M059J (cell line): ENCODE data around the gene DAZL. TPM values are rescaled to one million over a fixed set of nuclear protein-coding genes. Genes with fewer than 3 reads are reported as not detected.

Source experiments
- DNase-seq: peaks from one replicate; pipeline ENCODE4 v3.0.0-alpha.2; 2012; ENCODE audit warnings: low read depth
- total RNA-seq: library from RNA; depleted of rRNA; stranded (reverse); fragments of >200 nt; shearing (Covaris generic); gene quantifications from 2 replicates; pipeline ENCODE4 v1.2.3, GENCODE V29; 2014

DAZL gene
- total RNA-seq, 1 experiment from 2014 or later: not detected

DNA sequence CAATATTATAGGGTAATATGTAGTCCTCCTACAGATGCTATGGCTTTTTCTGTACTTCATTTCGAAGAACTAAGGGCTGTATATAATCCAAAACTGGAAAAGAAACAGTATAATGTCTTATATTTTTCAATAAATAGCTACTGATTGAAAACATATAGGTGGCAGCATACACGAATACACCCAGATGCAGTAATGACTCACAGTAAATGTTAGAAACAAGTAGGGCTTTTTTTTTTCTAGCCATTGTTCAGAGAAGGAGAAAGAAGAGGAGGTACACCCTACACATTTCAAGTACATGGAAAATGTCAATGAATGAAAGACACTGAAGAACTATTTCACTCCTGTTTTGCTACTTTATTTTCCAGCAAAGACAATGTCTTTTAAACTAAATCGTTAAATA, 9.4 kb downstream of the DAZL start:
- no peak for DNase-seq

DNA sequence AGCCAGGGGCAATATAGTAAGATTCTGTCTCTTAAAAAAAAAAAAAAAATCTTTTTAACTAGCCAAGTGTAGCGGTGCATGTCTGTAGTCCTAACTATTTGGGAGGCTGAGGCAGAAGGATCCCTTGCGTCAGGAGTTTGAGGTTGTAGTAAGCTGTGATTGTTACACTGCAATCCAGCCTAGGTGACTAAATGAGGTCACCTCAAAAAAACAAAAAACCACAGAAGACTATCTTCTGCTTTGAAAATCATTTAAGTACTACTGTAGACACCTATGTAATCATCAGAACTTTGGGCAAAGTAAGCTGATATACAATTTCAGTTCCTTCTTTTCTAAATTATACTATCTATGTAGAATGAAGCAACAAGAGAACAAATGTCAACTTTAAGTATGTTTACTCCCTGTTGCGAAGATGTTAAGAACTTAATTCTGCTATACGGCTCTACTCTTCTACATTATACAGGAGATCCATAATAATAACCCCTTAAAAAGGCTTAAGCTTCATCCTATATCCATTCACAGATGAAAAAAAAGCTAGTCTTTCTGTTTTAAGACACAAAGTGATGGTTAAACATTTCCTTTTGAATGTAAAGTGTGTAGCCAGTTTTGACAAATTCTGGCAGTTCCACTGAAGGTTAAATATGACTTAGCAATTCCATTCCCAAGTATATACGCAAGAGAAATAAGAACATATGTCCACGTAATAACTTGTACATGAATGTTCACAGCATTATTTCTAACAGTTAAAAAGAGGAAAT, 15.2 kb downstream of the DAZL start:
- DNase-seq: no peak

DNA sequence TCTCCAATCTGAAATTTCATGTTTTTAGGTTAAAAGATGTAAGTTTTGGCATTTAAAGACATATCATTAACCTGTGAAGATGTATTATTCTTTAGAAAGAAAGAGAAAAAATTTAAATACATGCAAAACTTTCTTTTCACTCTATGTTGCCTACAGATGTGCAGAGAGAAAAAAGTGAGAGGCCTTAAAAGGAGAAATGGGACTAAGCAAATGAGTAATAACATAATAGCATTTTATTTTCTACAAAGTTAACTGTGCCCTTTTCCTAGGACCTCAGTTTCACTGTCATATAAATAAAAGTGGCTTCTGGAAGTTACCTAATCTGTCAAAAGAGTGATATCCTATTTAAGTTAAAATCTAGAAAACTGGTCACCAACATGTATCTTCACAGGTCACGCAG, 16.1 kb downstream of the DAZL start:
- no peak for DNase-seq

- no peak for DNase-seq
These were observed 17.6 kb downstream of the DAZL start for GRCh38 chr3:16587681-16588060.

DNA sequence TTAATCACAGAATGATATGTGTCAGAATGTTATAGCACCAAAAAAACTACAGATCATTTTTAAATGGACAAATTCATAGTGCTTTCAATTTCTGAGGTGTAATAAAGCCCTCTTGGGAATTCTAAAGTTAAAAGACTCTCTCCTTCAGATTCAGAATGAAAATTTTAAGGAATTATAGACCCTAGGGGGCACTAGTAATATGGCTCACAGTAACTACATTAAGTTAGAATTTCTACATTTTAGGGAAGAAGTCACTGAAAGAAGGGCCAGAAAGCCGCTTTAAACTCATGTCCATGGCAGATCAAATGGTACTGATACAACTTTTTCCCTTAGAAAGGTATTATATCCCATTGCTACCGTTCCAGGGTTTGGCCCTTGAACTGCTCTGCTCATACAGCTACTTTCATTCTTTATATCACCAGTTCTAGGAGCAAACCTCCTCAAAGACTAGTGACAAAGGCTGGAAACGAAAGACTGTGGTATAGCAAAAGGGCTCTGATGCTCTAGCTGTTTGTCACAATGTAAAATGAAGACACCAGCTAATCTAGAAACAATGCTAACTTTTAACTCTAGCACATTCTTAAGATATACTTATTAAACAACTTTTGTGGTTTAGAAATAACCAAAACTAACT, 18.1 kb downstream of the DAZL start:
- peak; percentile 2 for DNase-seq

DNA sequence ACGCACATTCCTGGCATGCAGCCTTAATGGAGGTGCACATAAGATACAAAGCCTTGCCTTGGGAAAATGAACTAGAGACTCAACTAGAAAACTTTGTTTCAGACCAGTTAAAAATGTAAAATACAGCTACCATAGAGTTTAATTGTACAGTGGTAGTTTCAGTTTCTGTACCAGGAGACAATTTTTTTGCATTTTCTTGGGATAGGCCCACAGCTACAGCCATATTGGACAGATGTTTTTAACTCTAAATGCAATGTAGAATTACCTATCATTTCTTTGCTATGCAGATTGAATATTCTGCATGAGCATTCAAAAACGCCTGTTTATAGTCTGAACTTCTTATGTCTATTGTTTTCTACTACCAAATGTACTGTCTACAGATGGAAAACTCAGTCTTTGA, 20.3 kb downstream of the DAZL start:
- no peak for DNase-seq

- DNase-seq: peak; percentile 62
These were observed 21.7 kb downstream of the DAZL start for GRCh38 chr3:16583551-16583950.

- no peak for DNase-seq
These were observed 35.1 kb downstream of the DAZL start for GRCh38 chr3:16570113-16570512.

GRCh38 chr3:16568532-16568931, 36.7 kb downstream of the DAZL start:
- no peak for DNase-seq

DNA sequence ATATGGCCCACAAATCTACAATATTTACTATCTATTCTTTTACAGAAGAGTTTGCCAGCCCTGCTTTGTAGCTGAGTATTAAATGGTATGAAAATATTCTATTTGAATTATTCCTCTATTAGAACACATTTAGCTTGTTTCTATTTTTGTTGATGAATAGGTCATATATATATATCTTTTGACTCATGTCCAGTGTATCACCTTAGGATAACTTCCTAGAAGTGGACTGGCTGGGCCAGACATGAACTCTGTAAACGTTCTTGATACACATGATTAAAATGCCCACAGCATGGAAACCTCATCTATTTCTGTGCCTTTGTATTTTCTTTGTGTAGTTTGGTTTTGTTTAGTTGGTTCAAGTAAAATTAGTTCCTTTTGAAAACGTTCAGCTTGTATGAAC, 37.1 kb downstream of the DAZL start:
- DNase-seq: no peak

- no peak for DNase-seq
These were observed 45.4 kb downstream of the DAZL start for GRCh38 chr3:16559653-16560365.

GRCh38 chr3:16554126-16554525, 51.1 kb downstream of the DAZL start:
- DNase-seq: no peak

GRCh38 chr3:16552757-16553156, 52.5 kb downstream of the DAZL start:
- DNase-seq: no peak

DNA sequence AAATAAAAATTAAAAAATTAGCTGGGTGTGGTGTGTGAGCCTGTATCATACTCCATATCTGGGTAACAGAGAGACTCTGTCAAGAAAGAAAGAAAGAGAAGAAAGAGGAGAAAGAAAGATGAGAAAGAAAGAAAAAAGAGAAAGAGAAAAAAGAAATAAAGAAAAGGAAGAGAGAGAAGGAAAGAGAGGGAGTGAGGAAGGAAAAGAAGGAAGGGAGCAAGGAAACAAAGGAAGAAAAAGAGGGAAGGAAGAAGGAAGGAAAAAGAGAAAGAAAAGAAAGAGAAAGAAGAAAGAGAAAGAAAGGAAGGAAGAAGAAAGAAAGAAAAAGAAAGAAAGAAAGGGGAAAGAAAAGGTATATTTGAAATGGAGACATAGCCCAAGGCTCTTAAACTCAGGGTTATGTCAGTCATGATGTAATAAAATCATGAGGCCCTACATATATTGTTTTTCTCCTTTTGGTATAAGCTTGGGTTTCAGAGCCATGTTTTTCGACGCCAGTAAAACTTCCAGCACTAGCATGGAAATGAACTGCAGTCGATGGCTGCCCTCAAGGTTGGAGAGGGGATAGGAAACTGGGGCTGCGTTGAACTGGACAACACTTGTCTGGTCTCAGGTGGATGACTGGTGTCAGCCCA, 53.8 kb downstream of the DAZL start:
- no peak for DNase-seq

DNA sequence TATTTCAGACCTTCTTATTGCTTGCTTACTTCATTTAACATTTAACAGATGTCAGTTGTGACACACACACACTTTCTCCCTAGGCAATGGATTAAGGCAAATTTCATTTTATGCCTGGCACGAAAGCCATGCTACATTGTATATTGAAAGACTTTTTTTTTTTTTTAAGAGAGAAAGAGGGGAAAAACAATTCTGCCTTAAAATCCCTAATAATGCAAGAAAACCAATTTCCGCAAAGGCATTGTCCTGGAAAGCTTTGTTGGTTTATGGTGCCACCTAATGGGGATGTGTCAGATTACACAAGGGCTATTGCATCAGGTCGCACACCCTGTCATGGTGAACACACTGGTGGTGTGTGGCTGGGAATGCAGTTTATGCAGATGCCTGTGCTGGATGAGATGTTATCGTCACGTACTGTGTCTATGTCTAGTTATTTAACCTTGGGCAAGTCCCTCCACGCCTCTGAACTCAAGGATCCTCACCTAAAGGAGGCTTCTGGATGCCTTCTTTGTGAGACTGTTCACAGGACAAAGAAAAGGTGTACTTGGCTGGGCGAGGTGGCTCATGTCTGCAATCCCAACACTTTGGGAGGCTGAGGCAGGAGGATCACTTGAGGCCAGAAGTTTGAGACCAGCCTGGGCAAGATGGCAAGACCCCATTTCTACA, 54.4 kb downstream of the DAZL start:
- DNase-seq: peak; percentile 71

DNA sequence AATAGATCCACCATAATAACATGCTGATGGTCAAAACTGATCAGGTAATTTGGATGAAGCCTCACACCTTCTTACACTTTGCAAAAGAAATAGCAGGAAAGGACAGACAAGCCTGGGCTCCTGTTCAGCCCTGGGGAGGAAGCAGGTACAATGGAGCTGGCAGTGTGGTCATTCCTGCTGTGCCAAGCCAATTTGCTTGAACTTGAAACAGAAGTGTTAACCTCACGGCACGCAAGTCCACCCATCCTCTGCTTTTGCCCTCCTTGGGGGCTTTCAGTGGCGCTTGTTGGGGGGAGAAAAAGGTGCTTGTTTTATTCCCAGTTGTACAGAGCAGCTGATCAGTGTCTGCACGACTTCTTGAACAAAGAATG, 54.9 kb downstream of the DAZL start:
- no peak for DNase-seq

GRCh38 chr3:16548721-16549120, 56.5 kb downstream of the DAZL start:
- DNase-seq: peak; percentile 79

DNA sequence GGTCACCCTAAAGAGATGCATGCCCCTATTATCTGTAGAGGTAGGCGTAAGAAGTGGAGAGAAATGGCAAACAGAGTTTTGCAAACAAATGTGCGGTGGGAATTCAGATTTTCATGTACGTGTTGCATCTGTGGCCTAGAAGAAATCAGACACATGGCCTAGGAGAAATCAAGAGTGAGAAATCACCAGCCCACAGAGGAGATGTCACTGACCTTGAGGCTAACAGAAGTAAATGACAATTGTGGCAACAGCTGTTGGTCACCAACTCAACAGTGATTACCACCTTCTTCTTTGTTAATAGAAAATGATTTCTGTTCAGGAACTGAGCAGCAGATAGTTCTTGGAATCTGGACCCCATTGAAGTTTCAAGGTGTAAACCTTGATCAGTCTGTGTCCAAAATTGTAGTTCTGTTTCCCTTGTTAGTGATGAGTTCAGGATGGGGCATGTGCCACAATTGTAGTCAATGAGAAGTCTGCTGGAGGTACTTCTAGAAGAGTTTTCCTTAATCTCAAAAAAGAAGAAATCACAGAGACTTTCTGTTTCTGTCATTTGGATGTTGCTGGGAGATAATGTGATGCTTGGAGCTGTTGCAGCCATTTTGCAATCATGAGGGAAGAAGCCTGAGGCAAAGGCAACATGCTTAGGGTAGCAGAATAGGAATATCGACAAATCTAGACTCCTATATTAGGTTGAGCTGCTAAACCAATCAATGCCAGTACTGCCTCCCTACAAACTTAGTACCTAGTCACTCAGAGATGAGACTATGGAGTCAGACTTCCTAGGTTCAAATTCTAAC, 57.5 kb downstream of the DAZL start:
- DNase-seq: no peak

- no peak for DNase-seq
These were observed 58.8 kb downstream of the DAZL start for GRCh38 chr3:16546186-16547010.
